CD4-positive, alpha-beta T cell (primary cell): ENCODE data around the gene PRR20B. TPM values are rescaled to one million over a fixed set of nuclear protein-coding genes. Genes with fewer than 3 reads are reported as not detected.
"Not testable (repeated sequence)": the region's sequence is repeated elsewhere in the genome, so short reads cannot be mapped to it uniquely, and the experiment has no call there.

Experiments
- ATAC-seq: fragments of 200-7000 bp; cut with Tn5 transposase; one replicate; pipeline ENCODE4 v1.10.0; 2022; ENCODE audit warnings: mild to moderate bottlenecking; ENCODE audit not compliant: poor library complexity
- CTCF ChIA-PET: fragments of 350-600 bp; sonication (Branson Sonifier 250); formaldehyde crosslinking; loops from one replicate; lab custom pipeline; 2021; ENCODE audit warnings: antibody characterized with exemption, inconsistent platforms; lab: Charles Lee
- POLR2A ChIA-PET: fragments of 350-600 bp; sonication (Branson Sonifier 250); formaldehyde crosslinking; loops from one replicate; lab custom pipeline; 2021; ENCODE audit warnings: antibody characterized with exemption, inconsistent platforms; lab: Charles Lee
- DNase-seq, 14 experiments: peaks; one replicate each; pipeline ENCODE4 v3.0.0-alpha.2; 2013 to 2020; ENCODE audit warnings: mixed read lengths in 2 of 14
- H3K27ac ChIP-seq, 2 donors: one replicate each; pipeline versions ENCODE4 v1.5.1 to v1.7.0; 2013; ENCODE audit warnings: low read length in 2 of 2, low read depth in 1 of 2, mild to moderate bottlenecking in 1 of 2
- H3K27me3 ChIP-seq, 2 experiments: 1 replicate in 1 of 2; 2 replicates in 1 of 2; pipeline versions ENCODE4 v1.6.1 to v1.7.0; 2013; ENCODE audit warnings: low read length in 2 of 2, control low read depth in 1 of 2, mild to moderate bottlenecking in 1 of 2, moderate library complexity in 1 of 2; ENCODE audit not compliant: insufficient read depth in 2 of 2, control insufficient read depth in 1 of 2
- H3K36me3 ChIP-seq: one replicate; pipeline ENCODE4 v1.6.1; 2013; ENCODE audit warnings: low read length, control low read depth; ENCODE audit not compliant: insufficient read depth
- H3K4me1 ChIP-seq: one replicate; pipeline ENCODE4 v1.6.1; 2013; ENCODE audit warnings: low read length, control low read depth; ENCODE audit not compliant: insufficient read depth
- H3K4me3 ChIP-seq: one replicate; pipeline ENCODE4 v1.5.1; 2013; ENCODE audit warnings: mild to moderate bottlenecking, low read length, moderate library complexity
- H3K9me3 ChIP-seq, 2 experiments: 1 replicate in 1 of 2; 2 replicates in 1 of 2; pipeline versions ENCODE4 v1.6.1 to v1.7.0; 2013; ENCODE audit warnings: low read length in 2 of 2, mild to moderate bottlenecking in 2 of 2, control low read depth in 1 of 2, moderate library complexity in 1 of 2; ENCODE audit not compliant: control insufficient read depth in 1 of 2, insufficient read depth in 1 of 2
- H3K27ac Mint-ChIP-seq: one replicate; pipeline ENCODE4 v1.8.0; 2020; ENCODE audit warnings: mixed read lengths
- H3K27me3 Mint-ChIP-seq: one replicate; pipeline ENCODE4 v1.8.0; 2021; ENCODE audit warnings: mixed read lengths
- H3K36me3 Mint-ChIP-seq: one replicate; pipeline ENCODE4 v1.8.0; 2021; ENCODE audit warnings: low read depth, mixed read lengths
- H3K4me1 Mint-ChIP-seq: one replicate; pipeline ENCODE4 v1.8.0; 2021; ENCODE audit warnings: low read depth, mixed read lengths
- H3K4me3 Mint-ChIP-seq: one replicate; pipeline ENCODE4 v1.8.0; 2020; ENCODE audit warnings: mild to moderate bottlenecking, mixed read lengths
- H3K9me3 Mint-ChIP-seq: one replicate; pipeline ENCODE4 v1.8.0; 2020; ENCODE audit warnings: mixed read lengths
- intact Hi-C, 2 experiments: fragments of 100-400 bp; cut with DNase I in 1 of 2; cut with micrococcal nuclease in 1 of 2; formaldehyde crosslinking; loops; one replicate each; pipeline versions ENCODE4 v1.15.1 to v1.9.0; 2023 to 2025; cut with DNase I, micrococcal nuclease
- total RNA-seq, 174 experiments: library from RNA in 2 of 174; stranded (reverse) in 2 of 174; gene quantifications; one replicate each; pipeline ENCODE4 v1.2.3 and lab custom pipeline; 2021 to 2026
- TF ChIP-seq, protein P1 (sequence below): fragments of 200-600 bp; IDR thresholded peaks from one replicate; pipeline ENCODE4 v1.8.0; 2022; ENCODE audit warnings: antibody characterized with exemption, mild to moderate bottlenecking

PRR20B gene
- total RNA-seq, 2 experiments from 2014 or later, result not detected

DNA sequence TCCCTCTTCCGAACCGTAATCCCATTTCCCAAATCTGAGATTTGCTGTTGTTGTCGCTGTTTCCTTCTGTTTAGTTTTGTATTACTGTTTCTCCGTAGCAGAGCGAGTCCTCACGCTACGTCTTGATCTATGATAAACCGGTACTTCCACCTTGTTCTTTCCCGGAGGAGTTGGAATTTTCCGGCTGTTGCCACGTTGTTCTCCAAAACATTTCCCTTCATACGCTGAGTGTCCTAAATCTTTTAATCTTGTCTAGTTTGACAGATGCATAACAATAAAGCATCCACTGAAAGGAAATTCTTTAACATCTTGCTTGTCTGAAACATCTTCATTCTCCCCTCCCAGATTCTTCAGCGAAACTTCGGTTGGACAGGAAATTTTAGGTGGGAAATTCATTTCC is 818 bp downstream of the PRR20B start:
- CTCF ChIA-PET, H3K36me3 Mint-ChIP-seq, H3K4me1 ChIP-seq, intact Hi-C loops, H3K27ac ChIP-seq, H3K9me3 Mint-ChIP-seq, H3K36me3 ChIP-seq, ATAC-seq, H3K4me3 ChIP-seq, POLR2A ChIA-PET, H3K27ac Mint-ChIP-seq, H3K27me3 Mint-ChIP-seq, H3K9me3 ChIP-seq, DNase-seq, H3K27me3 ChIP-seq, H3K4me1 Mint-ChIP-seq, H3K4me3 Mint-ChIP-seq: not testable (repeated sequence)

DNA sequence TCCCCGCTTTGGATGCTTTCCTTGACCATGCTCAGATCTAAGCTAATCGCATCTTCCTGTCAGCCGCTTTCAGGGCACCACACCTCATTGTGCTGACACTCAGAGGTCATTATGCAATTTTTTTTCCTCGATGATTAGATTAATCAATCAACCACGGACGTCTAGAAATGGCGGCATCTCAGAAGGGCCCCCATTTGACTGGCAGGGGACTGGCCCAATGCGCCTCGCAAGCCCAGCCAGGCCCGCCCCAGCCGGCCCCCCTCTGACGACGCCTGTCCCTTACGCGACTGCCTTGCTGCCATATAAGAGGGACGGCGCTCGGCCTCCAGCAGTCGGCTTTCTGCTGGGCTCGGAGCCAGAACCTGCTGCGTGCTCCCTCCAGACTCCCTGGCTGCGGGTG is 6.5 kb downstream of the PRR20B start, which contains the start of gene PRR20C:
Gene PRR20C (plus strand): TSS at position 301 of the 400 bp plus-strand sequence. CDS start 387 bp downstream, outside the sequence.
- H3K9me3 ChIP-seq, H3K4me1 Mint-ChIP-seq, H3K4me1 ChIP-seq, DNase-seq, H3K9me3 Mint-ChIP-seq, H3K36me3 Mint-ChIP-seq, H3K27me3 Mint-ChIP-seq, ATAC-seq, CTCF ChIA-PET, POLR2A ChIA-PET, H3K36me3 ChIP-seq, H3K4me3 Mint-ChIP-seq, intact Hi-C loops, H3K4me3 ChIP-seq, H3K27me3 ChIP-seq, H3K27ac ChIP-seq, H3K27ac Mint-ChIP-seq: not testable (repeated sequence)

DNA sequence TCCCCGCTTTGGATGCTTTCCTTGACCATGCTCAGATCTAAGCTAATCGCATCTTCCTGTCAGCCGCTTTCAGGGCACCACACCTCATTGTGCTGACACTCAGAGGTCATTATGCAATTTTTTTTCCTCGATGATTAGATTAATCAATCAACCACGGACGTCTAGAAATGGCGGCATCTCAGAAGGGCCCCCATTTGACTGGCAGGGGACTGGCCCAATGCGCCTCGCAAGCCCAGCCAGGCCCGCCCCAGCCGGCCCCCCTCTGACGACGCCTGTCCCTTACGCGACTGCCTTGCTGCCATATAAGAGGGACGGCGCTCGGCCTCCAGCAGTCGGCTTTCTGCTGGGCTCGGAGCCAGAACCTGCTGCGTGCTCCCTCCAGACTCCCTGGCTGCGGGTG is 13.0 kb downstream of the PRR20B start, which contains the start of gene PRR20D:
Gene PRR20D (plus strand): TSS at position 301 of the 400 bp plus-strand sequence. CDS start 387 bp downstream, outside the sequence.
- H3K36me3 ChIP-seq, H3K4me1 Mint-ChIP-seq, H3K4me3 Mint-ChIP-seq, H3K9me3 Mint-ChIP-seq, DNase-seq, H3K9me3 ChIP-seq, intact Hi-C loops, H3K4me1 ChIP-seq, ATAC-seq, POLR2A ChIA-PET, H3K27ac ChIP-seq, H3K4me3 ChIP-seq, H3K36me3 Mint-ChIP-seq, H3K27me3 Mint-ChIP-seq, H3K27ac Mint-ChIP-seq, H3K27me3 ChIP-seq, CTCF ChIA-PET: not testable (repeated sequence)

DNA sequence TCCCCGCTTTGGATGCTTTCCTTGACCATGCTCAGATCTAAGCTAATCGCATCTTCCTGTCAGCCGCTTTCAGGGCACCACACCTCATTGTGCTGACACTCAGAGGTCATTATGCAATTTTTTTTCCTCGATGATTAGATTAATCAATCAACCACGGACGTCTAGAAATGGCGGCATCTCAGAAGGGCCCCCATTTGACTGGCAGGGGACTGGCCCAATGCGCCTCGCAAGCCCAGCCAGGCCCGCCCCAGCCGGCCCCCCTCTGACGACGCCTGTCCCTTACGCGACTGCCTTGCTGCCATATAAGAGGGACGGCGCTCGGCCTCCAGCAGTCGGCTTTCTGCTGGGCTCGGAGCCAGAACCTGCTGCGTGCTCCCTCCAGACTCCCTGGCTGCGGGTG is 19.6 kb downstream of the PRR20B start, which contains the start of gene PRR20E:
Gene PRR20E (plus strand): TSS at position 301 of the 400 bp plus-strand sequence. CDS start 387 bp downstream, outside the sequence.
- CTCF ChIA-PET, H3K4me3 Mint-ChIP-seq, POLR2A ChIA-PET, H3K27me3 ChIP-seq, ATAC-seq, H3K36me3 ChIP-seq, H3K27ac ChIP-seq, H3K27me3 Mint-ChIP-seq, H3K4me1 Mint-ChIP-seq, H3K4me3 ChIP-seq, H3K9me3 ChIP-seq, H3K27ac Mint-ChIP-seq, H3K9me3 Mint-ChIP-seq, intact Hi-C loops, H3K36me3 Mint-ChIP-seq, DNase-seq, H3K4me1 ChIP-seq: not testable (repeated sequence)

DNA sequence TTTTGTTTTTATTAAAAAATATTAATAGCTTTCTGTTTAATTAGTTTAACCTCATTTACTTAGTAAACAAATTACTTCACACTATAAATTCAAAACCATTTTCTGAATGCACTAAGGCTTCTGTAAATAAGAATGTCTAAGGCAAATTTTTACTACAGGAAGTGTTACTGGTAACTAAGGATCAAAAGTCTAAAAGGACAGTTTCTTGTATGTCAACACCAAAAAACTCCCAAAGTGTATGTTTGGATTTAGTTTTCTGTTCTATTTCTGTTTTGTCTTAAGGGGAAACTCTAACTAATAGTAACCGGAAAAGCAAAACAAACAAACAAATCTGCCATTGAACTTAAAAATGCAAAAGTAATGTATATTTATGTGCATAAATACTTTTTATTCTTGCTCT is 44.4 kb downstream of the PRR20B start:
- Histone ChIP-seq H3K4me3 (no peak overlapping the region), H3K27ac (no peak overlapping the region), H3K36me3 (no peaks in the 10 kb centered on the region), H3K27me3 (no peaks in the 10 kb centered on the region), H3K9me3 (no peaks in the 10 kb centered on the region), H3K4me1 (no peaks in the 10 kb centered on the region)
- H3K27me3 Mint-ChIP-seq, result no peaks in the 10 kb centered on the region
- no peaks in the 10 kb centered on the region for H3K4me1 Mint-ChIP-seq
- POLR2A ChIA-PET, result no interaction called here
- no peaks in the 10 kb centered on the region for H3K9me3 Mint-ChIP-seq
- no peak for ATAC-seq
- TF ChIP-seq, protein P1, sequence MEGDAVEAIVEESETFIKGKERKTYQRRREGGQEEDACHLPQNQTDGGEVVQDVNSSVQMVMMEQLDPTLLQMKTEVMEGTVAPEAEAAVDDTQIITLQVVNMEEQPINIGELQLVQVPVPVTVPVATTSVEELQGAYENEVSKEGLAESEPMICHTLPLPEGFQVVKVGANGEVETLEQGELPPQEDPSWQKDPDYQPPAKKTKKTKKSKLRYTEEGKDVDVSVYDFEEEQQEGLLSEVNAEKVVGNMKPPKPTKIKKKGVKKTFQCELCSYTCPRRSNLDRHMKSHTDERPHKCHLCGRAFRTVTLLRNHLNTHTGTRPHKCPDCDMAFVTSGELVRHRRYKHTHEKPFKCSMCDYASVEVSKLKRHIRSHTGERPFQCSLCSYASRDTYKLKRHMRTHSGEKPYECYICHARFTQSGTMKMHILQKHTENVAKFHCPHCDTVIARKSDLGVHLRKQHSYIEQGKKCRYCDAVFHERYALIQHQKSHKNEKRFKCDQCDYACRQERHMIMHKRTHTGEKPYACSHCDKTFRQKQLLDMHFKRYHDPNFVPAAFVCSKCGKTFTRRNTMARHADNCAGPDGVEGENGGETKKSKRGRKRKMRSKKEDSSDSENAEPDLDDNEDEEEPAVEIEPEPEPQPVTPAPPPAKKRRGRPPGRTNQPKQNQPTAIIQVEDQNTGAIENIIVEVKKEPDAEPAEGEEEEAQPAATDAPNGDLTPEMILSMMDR, result no peak
- H3K27ac Mint-ChIP-seq, result no peak overlapping the region
- CTCF ChIA-PET, result no interaction called here
- intact Hi-C loops, result no loop called here
- no peak for DNase-seq
- no peak overlapping the region for H3K4me3 Mint-ChIP-seq
- no peaks in the 10 kb centered on the region for H3K36me3 Mint-ChIP-seq

Other genes starting within 250 kb of the PRR20B start
- gene PRR20A, start 6.6 kb upstream of the PRR20B start, total RNA-seq, result not detected
- gene PRR20C, start 6.6 kb downstream of the PRR20B start, total RNA-seq, result not detected
- not detected for gene PRR20D, start 13.1 kb downstream of the PRR20B start, total RNA-seq
- not detected for gene PRR20E, start 19.7 kb downstream of the PRR20B start, total RNA-seq